HEK293 (cell line): ENCODE measurements around the gene LRRC7.

Experiments
- FEZF1 ChIP-seq: fragments of 450-650 bp; formaldehyde crosslinking; IDR thresholded peaks from 2 replicates; pipeline ENCODE4 v1.5.1; 2016; ENCODE audit warnings: missing biosample characterization, missing genetic modification characterization
- TF ChIP-seq, protein P1 (sequence below): fragments of 450-650 bp; formaldehyde crosslinking; IDR thresholded peaks from 2 replicates; pipeline ENCODE4 v1.5.1; 2016; ENCODE audit warnings: missing biosample characterization, missing genetic modification characterization

DNA sequence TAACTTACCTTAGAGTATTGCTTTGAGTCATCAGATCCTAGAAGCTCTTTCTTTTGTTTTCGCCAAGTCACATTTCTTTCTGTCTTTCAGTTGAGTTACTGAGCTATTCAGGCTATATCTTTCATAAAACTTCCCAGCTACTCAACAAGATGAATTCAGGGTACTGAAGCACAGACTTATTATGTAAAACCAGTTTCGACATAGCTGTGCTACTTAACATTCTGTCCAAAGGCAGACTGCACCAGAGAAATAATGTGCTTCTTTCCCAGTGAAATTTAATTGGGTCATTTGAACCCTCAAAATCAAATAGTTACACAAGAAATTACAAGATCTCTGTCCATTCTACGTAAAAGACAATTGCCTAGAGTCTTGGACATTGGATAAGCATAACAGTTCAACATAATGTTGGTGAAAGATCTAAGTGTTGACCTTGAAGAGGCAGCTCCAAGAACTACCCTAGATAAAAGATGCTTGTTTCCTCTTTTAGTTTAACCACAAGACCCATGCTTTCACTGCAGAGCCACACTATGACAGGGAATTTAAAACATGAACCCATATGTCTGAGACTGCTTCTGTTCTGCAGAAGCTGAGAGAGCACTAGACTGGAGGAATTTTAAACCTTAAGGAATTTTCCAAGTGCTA, 474.5 kb downstream of the LRRC7 start:
- TF ChIP-seq FEZF1, result no peak
- TF ChIP-seq, protein P1, sequence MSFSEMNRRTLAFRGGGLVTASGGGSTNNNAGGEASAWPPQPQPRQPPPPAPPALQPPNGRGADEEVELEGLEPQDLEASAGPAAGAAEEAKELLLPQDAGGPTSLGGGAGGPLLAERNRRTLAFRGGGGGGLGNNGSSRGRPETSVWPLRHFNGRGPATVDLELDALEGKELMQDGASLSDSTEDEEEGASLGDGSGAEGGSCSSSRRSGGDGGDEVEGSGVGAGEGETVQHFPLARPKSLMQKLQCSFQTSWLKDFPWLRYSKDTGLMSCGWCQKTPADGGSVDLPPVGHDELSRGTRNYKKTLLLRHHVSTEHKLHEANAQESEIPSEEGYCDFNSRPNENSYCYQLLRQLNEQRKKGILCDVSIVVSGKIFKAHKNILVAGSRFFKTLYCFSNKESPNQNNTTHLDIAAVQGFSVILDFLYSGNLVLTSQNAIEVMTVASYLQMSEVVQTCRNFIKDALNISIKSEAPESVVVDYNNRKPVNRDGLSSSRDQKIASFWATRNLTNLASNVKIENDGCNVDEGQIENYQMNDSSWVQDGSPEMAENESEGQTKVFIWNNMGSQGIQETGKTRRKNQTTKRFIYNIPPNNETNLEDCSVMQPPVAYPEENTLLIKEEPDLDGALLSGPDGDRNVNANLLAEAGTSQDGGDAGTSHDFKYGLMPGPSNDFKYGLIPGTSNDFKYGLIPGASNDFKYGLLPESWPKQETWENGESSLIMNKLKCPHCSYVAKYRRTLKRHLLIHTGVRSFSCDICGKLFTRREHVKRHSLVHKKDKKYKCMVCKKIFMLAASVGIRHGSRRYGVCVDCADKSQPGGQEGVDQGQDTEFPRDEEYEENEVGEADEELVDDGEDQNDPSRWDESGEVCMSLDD, result no peak
